IPS-18a (cell line): ENCODE data around the gene LRP2BP.
"Not testable (repeated sequence)": the region's sequence is repeated elsewhere in the genome, so short reads cannot be mapped to it uniquely, and the experiment has no call there.

Source experiments
- H3K27ac ChIP-seq: one replicate; pipeline ENCODE4 v1.5.1; 2013; ENCODE audit warnings: low read length
- H3K27me3 ChIP-seq: one replicate; pipeline ENCODE4 v1.6.1; 2013; ENCODE audit warnings: mild to moderate bottlenecking, low read length; ENCODE audit not compliant: control insufficient read depth, insufficient read depth
- H3K36me3 ChIP-seq: one replicate; pipeline ENCODE4 v1.6.1; 2013; ENCODE audit warnings: low read depth, low read length; ENCODE audit not compliant: control insufficient read depth
- H3K4me1 ChIP-seq: one replicate; pipeline ENCODE4 v1.6.1; 2013; ENCODE audit warnings: low read depth, low read length; ENCODE audit not compliant: control insufficient read depth
- H3K4me3 ChIP-seq: one replicate; pipeline ENCODE4 v1.5.1; 2013; ENCODE audit warnings: low read length
- H3K9ac ChIP-seq: one replicate; pipeline ENCODE4 v1.6.1; 2013; ENCODE audit warnings: mild to moderate bottlenecking, low read length, moderate library complexity
- H3K9me3 ChIP-seq: one replicate; pipeline ENCODE4 v1.6.1; 2013; ENCODE audit warnings: low read depth, low read length; ENCODE audit not compliant: control insufficient read depth

LRP2BP gene

GRCh38 chr4:185374573-185374972 is 21.2 kb downstream of the LRP2BP start:
- H3K4me1 ChIP-seq = no peaks in the 10 kb centered on the region
- no peak overlapping the region for H3K27ac ChIP-seq
- no peak overlapping the region for H3K9ac ChIP-seq
- no peaks in the 10 kb centered on the region for H3K36me3 ChIP-seq
- H3K9me3 ChIP-seq = no peaks in the 10 kb centered on the region
- H3K27me3 ChIP-seq = no peaks in the 10 kb centered on the region
- H3K4me3 ChIP-seq = no peak overlapping the region

GRCh38 chr4:185374027-185374426 is 21.7 kb downstream of the LRP2BP start:
- Histone ChIP-seq H3K9ac (no peak overlapping the region), H3K27ac (no peak overlapping the region), H3K4me1 (no peaks in the 10 kb centered on the region), H3K9me3 (no peaks in the 10 kb centered on the region), H3K4me3 (no peak overlapping the region), H3K36me3 (no peaks in the 10 kb centered on the region), H3K27me3 (no peaks in the 10 kb centered on the region)

- no peak overlapping the region for H3K9ac ChIP-seq
- no peaks in the 10 kb centered on the region for H3K4me1 ChIP-seq
- no peaks in the 10 kb centered on the region for H3K36me3 ChIP-seq
- H3K27me3 ChIP-seq = no peaks in the 10 kb centered on the region
- H3K9me3 ChIP-seq = no peaks in the 10 kb centered on the region
- H3K27ac ChIP-seq = no peak overlapping the region
- H3K4me3 ChIP-seq = no peak overlapping the region
Measured at GRCh38 chr4:185371702-185372101, 24.0 kb downstream of the LRP2BP start.

GRCh38 chr4:185370268-185370949 is 25.3 kb downstream of the LRP2BP start:
- H3K4me3 ChIP-seq = no peak overlapping the region
- H3K9ac ChIP-seq = no peak overlapping the region
- no peaks in the 10 kb centered on the region for H3K9me3 ChIP-seq
- H3K27me3 ChIP-seq = no peaks in the 10 kb centered on the region
- no peak overlapping the region for H3K27ac ChIP-seq
- no peaks in the 10 kb centered on the region for H3K4me1 ChIP-seq
- no peaks in the 10 kb centered on the region for H3K36me3 ChIP-seq

DNA sequence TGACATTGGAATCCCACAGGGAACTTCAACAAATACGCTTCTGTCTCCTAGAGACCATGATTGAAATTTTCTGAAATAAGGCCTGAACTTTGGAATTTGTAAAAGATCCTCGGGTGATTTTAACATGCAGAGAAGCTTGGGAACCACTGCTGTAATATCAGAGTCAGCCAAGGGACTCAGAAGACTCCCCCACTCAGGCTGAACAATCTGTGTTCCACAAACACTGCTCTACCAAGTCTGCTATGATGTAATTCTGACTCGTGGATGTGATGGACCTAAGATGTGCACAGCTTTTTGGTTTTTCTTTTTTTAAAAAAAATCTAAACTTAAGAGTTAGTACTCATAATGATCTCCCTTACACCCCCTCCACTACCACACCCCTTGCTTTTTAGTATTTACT is 26.0 kb downstream of the LRP2BP start:
- H3K36me3 ChIP-seq = no peaks in the 10 kb centered on the region
- H3K9me3 ChIP-seq = no peaks in the 10 kb centered on the region
- H3K27ac ChIP-seq = no peak overlapping the region
- no peak overlapping the region for H3K4me3 ChIP-seq
- H3K27me3 ChIP-seq = no peaks in the 10 kb centered on the region
- H3K9ac ChIP-seq = no peak overlapping the region
- H3K4me1 ChIP-seq = no peaks in the 10 kb centered on the region

GRCh38 chr4:185364886-185365285 is 30.8 kb downstream of the LRP2BP start:
- H3K36me3 ChIP-seq = no peaks in the 10 kb centered on the region
- H3K4me1 ChIP-seq = no peaks in the 10 kb centered on the region
- no peak overlapping the region for H3K9ac ChIP-seq
- no peak overlapping the region for H3K27ac ChIP-seq
- H3K9me3 ChIP-seq = no peaks in the 10 kb centered on the region
- H3K27me3 ChIP-seq = no peaks in the 10 kb centered on the region
- no peak overlapping the region for H3K4me3 ChIP-seq

- no peaks in the 10 kb centered on the region for H3K9me3 ChIP-seq
- H3K4me1 ChIP-seq = no peaks in the 10 kb centered on the region
- no peak overlapping the region for H3K27ac ChIP-seq
- H3K9ac ChIP-seq = no peak overlapping the region
- no peaks in the 10 kb centered on the region for H3K36me3 ChIP-seq
- H3K27me3 ChIP-seq = no peaks in the 10 kb centered on the region
- no peak overlapping the region for H3K4me3 ChIP-seq
Measured at GRCh38 chr4:185363251-185363650, 32.5 kb downstream of the LRP2BP start.

- H3K9me3 ChIP-seq, H3K9ac ChIP-seq, H3K36me3 ChIP-seq, H3K27me3 ChIP-seq, H3K4me3 ChIP-seq, H3K4me1 ChIP-seq, H3K27ac ChIP-seq: not testable (repeated sequence)
Measured at GRCh38 chr4:185362570-185362969, 33.2 kb downstream of the LRP2BP start.

DNA sequence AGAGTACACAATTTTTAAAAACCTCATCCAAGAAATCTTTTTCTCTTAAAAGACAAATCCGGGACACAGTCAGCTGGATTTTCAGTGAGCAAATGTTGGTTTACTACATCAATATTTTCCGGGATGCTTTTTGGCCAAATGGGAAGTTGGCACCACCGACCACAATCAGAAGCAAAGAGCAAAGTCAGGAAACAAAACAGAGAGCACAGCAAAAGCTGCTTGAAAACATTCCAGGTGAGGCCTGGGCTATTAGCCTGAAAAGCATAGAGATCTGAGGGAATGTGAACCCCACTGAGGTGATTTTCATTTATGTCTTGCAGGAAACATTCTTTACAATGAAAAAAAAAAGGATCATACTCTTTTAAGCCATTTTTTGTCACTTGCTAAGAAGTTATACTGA is 33.9 kb downstream of the LRP2BP start:
- Histone ChIP-seq H3K27ac (no peak overlapping the region), H3K27me3 (no peaks in the 10 kb centered on the region), H3K9ac (no peak overlapping the region), H3K9me3 (no peaks in the 10 kb centered on the region), H3K4me3 (no peak overlapping the region), H3K4me1 (no peaks in the 10 kb centered on the region), H3K36me3 (no peaks in the 10 kb centered on the region)

DNA sequence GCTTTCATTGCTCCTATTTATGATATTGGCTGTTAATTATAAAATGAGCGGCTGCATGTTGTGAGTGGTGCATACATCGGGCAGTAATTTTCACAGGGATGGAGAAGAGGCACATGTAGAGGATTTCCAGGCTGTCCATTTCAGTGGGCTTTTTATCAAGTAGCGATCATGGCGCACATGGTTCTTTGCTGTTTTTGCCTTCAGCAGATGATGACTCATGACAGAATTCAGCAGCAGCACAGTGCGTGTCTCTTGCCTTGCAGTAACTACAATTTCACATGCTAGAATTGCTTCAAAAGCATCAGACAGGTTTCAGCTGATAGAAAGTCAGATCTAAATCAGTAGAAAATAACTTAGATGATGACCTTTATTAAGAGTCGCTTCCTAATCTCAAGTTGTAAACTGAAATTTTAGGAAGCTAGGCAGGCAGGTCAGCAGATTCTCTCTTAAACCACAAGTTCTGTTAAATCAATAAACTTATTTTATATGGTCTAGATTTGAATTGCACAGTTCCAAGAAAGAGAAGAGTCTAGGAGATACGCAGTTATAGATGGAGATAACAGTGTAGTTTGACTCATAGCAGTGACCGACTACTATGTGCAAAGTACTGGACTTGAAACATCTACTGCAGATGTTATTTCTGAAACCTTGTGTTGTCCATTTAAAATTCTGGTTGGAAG is 35.8 kb downstream of the LRP2BP start:
- Histone ChIP-seq H3K4me3 (no peak overlapping the region), H3K4me1 (no peaks in the 10 kb centered on the region), H3K27ac (no peak overlapping the region), H3K9me3 (no peaks in the 10 kb centered on the region), H3K27me3 (no peaks in the 10 kb centered on the region), H3K9ac (no peak overlapping the region), H3K36me3 (no peaks in the 10 kb centered on the region)

DNA sequence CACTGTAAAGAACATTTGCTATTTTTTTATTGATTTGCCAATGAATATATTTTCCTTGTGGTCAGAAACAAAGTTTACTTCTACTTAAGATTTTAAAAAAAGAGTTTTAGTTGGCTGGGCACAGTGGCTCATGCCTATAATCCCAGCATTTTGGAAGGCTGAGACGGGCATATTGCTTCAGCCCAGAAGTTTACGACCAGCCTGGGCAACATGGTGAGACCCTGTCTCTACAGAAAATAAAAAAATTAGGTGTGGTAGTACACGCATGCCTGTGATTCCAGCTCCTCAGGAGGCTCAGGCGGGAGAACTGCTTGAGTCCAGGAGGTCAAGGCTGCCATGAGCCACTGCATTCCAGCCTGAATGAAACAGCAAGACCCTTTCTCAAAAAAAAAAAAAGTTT is 36.8 kb downstream of the LRP2BP start:
- H3K27me3 ChIP-seq = no peaks in the 10 kb centered on the region
- H3K27ac ChIP-seq = no peak overlapping the region
- no peaks in the 10 kb centered on the region for H3K36me3 ChIP-seq
- no peaks in the 10 kb centered on the region for H3K9me3 ChIP-seq
- no peaks in the 10 kb centered on the region for H3K4me1 ChIP-seq
- no peak overlapping the region for H3K9ac ChIP-seq
- H3K4me3 ChIP-seq = no peak overlapping the region

DNA sequence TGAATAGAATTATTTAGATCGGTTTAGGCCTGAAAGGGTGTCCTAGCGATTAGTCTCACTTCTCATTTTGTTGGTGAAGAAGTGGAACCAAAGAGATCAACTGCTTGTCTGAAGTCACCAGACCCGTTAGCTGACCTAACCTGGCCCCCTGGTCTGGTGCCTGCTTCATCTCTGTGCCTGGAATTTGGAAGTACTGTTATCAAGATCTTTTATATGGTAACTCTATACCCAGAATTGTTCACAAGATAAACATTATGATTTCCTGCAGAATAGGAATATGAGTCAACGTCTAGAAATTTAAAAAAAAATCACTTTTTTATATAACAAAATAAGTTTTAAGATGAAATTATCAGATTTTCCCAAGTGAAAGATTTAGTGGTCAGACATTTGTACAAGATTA is 37.2 kb downstream of the LRP2BP start:
- no peaks in the 10 kb centered on the region for H3K27me3 ChIP-seq
- no peak overlapping the region for H3K4me3 ChIP-seq
- no peaks in the 10 kb centered on the region for H3K4me1 ChIP-seq
- no peaks in the 10 kb centered on the region for H3K9me3 ChIP-seq
- H3K27ac ChIP-seq = no peak overlapping the region
- H3K9ac ChIP-seq = no peak overlapping the region
- no peaks in the 10 kb centered on the region for H3K36me3 ChIP-seq
